HepG2 (cell line): ENCODE results near the gene HDAC4.

Experiments used
- NFKBIZ ChIP-seq: IDR thresholded peaks from 2 replicates; pipeline ENCODE4 v1.6.1; 2018; ENCODE audit warnings: missing genetic modification reagents, missing compliant biosample characterization
- RAD21 ChIP-seq: fragments of 450-650 bp; formaldehyde crosslinking; IDR thresholded peaks from 2 replicates; pipeline ENCODE4 v1.5.0; 2020; ENCODE audit warnings: mild to moderate bottlenecking
- SMYD3 ChIP-seq: sonication (generic); formaldehyde crosslinking; IDR thresholded peaks from 2 replicates; pipeline ENCODE4 v1.8.1; 2023; ENCODE audit warnings: mild to moderate bottlenecking, missing genetic modification reagents
- ZBTB7A ChIP-seq: sonication (generic); formaldehyde crosslinking; IDR thresholded peaks from 2 replicates; pipeline ENCODE4 v1.8.0; 2022; ENCODE audit warnings: mild to moderate bottlenecking, missing genetic modification reagents
- ZMAT3 ChIP-seq: sonication (generic); formaldehyde crosslinking; conservative IDR thresholded peaks from 2 replicates; pipeline ENCODE4 v1.7.0; 2021; ENCODE audit warnings: missing genetic modification reagents
- TF ChIP-seq, protein P1 (sequence below): sonication (generic); formaldehyde crosslinking; IDR thresholded peaks from 2 replicates; pipeline ENCODE4 v1.5.0; 2020; ENCODE audit warnings: mild to moderate bottlenecking, missing genetic modification reagents, borderline replicate concordance
- TF ChIP-seq, protein P2 (sequence below): sonication (generic); formaldehyde crosslinking; IDR thresholded peaks from 2 replicates; pipeline ENCODE4 v1.5.0; 2020; ENCODE audit warnings: mild to moderate bottlenecking, missing genetic modification reagents, moderate library complexity
- TF ChIP-seq, protein P3 (sequence below): sonication (generic); formaldehyde crosslinking; IDR thresholded peaks from 2 replicates; pipeline ENCODE4 v1.4.0; 2020; ENCODE audit warnings: missing genetic modification reagents
- TF ChIP-seq, protein P4 (sequence below): sonication (generic); formaldehyde crosslinking; IDR thresholded peaks from 2 replicates; pipeline ENCODE4 v1.8.0; 2022; ENCODE audit warnings: mild to moderate bottlenecking, missing genetic modification reagents

DNA sequence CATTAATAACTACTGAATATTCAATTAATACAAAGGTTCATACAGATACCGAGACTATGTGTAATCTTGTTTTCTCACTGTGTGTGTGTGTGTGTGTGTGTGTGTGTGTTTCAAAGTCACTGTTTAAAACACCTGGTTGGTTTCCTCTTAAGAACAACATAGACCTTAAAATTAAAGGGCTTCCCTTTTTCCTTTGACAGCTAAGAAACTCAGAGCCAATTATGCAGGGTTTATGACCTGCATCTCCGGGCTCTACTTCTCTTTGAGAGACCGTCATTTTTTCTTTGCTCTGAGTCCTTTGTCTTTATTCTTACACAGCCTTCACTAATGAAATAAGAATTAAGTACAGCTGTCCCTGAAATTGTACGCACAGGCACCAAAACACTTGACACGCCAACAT is 145.6 kb downstream of the HDAC4 start:
- TF ChIP-seq, protein P1, sequence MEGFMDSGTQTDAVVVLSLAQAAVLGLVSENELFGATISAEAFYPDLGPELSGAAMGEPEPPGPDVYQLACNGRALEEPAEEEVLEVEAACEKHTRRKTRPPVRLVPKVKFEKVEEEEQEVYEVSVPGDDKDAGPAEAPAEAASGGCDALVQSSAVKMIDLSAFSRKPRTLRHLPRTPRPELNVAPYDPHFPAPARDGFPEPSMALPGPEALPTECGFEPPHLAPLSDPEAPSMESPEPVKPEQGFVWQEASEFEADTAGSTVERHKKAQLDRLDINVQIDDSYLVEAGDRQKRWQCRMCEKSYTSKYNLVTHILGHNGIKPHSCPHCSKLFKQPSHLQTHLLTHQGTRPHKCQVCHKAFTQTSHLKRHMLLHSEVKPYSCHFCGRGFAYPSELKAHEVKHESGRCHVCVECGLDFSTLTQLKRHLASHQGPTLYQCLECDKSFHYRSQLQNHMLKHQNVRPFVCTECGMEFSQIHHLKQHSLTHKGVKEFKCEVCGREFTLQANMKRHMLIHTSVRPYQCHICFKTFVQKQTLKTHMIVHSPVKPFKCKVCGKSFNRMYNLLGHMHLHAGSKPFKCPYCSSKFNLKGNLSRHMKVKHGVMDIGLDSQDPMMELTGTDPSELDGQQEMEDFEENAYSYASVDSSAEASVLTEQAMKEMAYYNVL (CRISPR knock-in tag): no peak
- TF ChIP-seq RAD21 (CRISPR knock-in tag): no peak
- TF ChIP-seq, protein P2, sequence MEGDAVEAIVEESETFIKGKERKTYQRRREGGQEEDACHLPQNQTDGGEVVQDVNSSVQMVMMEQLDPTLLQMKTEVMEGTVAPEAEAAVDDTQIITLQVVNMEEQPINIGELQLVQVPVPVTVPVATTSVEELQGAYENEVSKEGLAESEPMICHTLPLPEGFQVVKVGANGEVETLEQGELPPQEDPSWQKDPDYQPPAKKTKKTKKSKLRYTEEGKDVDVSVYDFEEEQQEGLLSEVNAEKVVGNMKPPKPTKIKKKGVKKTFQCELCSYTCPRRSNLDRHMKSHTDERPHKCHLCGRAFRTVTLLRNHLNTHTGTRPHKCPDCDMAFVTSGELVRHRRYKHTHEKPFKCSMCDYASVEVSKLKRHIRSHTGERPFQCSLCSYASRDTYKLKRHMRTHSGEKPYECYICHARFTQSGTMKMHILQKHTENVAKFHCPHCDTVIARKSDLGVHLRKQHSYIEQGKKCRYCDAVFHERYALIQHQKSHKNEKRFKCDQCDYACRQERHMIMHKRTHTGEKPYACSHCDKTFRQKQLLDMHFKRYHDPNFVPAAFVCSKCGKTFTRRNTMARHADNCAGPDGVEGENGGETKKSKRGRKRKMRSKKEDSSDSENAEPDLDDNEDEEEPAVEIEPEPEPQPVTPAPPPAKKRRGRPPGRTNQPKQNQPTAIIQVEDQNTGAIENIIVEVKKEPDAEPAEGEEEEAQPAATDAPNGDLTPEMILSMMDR (CRISPR knock-in tag): no peak
- TF ChIP-seq, protein P3, sequence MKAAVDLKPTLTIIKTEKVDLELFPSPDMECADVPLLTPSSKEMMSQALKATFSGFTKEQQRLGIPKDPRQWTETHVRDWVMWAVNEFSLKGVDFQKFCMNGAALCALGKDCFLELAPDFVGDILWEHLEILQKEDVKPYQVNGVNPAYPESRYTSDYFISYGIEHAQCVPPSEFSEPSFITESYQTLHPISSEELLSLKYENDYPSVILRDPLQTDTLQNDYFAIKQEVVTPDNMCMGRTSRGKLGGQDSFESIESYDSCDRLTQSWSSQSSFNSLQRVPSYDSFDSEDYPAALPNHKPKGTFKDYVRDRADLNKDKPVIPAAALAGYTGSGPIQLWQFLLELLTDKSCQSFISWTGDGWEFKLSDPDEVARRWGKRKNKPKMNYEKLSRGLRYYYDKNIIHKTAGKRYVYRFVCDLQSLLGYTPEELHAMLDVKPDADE: no peak
- no peak for TF ChIP-seq NFKBIZ (CRISPR knock-in tag)
- TF ChIP-seq, protein P4, sequence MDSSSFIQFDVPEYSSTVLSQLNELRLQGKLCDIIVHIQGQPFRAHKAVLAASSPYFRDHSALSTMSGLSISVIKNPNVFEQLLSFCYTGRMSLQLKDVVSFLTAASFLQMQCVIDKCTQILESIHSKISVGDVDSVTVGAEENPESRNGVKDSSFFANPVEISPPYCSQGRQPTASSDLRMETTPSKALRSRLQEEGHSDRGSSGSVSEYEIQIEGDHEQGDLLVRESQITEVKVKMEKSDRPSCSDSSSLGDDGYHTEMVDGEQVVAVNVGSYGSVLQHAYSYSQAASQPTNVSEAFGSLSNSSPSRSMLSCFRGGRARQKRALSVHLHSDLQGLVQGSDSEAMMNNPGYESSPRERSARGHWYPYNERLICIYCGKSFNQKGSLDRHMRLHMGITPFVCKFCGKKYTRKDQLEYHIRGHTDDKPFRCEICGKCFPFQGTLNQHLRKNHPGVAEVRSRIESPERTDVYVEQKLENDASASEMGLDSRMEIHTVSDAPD (CRISPR knock-in tag): no peak
- TF ChIP-seq ZBTB7A (CRISPR knock-in tag): no peak
- no peak for TF ChIP-seq ZMAT3
- no peak for TF ChIP-seq SMYD3
